PC-3 (cell line): ENCODE results near the gene CFAP46. TPM values are rescaled to one million over a fixed set of nuclear protein-coding genes. Genes with fewer than 3 reads are reported as not detected.

Experiments used
- ATAC-seq: fragments of 200-7000 bp; cut with Tn5 transposase; 2 replicates; pipeline ENCODE4 v1.9.1; 2020; ENCODE audit warnings: mild to moderate bottlenecking, moderate library complexity
- Bru-seq: library from RNA; stranded (reverse); fragments of 400-500 nt; gene quantifications from one replicate; lab custom pipeline; 2021; lab: Mats Ljungman, UMichigan
- BruChase-seq, 2 experiments: library from RNA; stranded (reverse); fragments of 400-500 nt; gene quantifications; one replicate each; lab custom pipeline; 2021; lab: Mats Ljungman, UMichigan
- BruUV-seq: library from RNA; stranded (reverse); fragments of 400-500 nt; replicated peaks from 2 replicates; lab custom pipeline; 2021; lab: Mats Ljungman, UMichigan
- CTCF ChIA-PET: fragments of 300-600 bp; sonication (Branson Sonifier 250); formaldehyde crosslinking; loops from one replicate; lab custom pipeline; 2022; ENCODE audit warnings: antibody characterized with exemption; lab: Charles Lee
- POLR2A ChIA-PET: fragments of 300-600 bp; sonication (Branson Sonifier 250); formaldehyde crosslinking; loops from one replicate; lab custom pipeline; 2022; ENCODE audit warnings: antibody characterized with exemption; ENCODE audit not compliant: unreplicated experiment; lab: Charles Lee
- DNase-seq: peaks from one replicate; pipeline ENCODE4 v3.0.0-alpha.2; 2015
- H2AFZ ChIP-seq: fragments of 300-600 bp; sonication (generic); 2 replicates; pipeline ENCODE4 v1.6.0; 2016; ENCODE audit warnings: antibody characterized with exemption, low read length
- H3F3A ChIP-seq: fragments of 300-600 bp; sonication (generic); one replicate; pipeline ENCODE4 v1.6.0; 2017; ENCODE audit warnings: antibody characterized with exemption, low read length, control low read depth, mild to moderate bottlenecking; ENCODE audit not compliant: unreplicated experiment
- H3K27ac ChIP-seq: fragments of 300-600 bp; sonication (generic); 2 replicates; pipeline ENCODE4 v1.5.1; 2016; ENCODE audit warnings: mild to moderate bottlenecking, low read length
- H3K27me3 ChIP-seq: fragments of 300-600 bp; sonication (generic); 2 replicates; pipeline ENCODE4 v1.6.1; 2016; ENCODE audit warnings: low read length, mixed read lengths
- H3K36me3 ChIP-seq: fragments of 300-600 bp; sonication (generic); 2 replicates; pipeline ENCODE4 v1.6.1; 2016; ENCODE audit warnings: low read depth, mixed run types, low read length, mixed read lengths
- H3K4me1 ChIP-seq: fragments of 300-600 bp; sonication (generic); 2 replicates; pipeline ENCODE4 v1.5.1; 2016; ENCODE audit warnings: low read length; ENCODE audit not compliant: insufficient read depth
- H3K4me2 ChIP-seq: fragments of 300-600 bp; sonication (generic); 2 replicates; pipeline ENCODE4 v1.6.0; 2016; ENCODE audit warnings: low read length
- H3K4me3 ChIP-seq: fragments of 300-600 bp; sonication (generic); 2 replicates; pipeline ENCODE4 v1.5.1; 2016; ENCODE audit warnings: mild to moderate bottlenecking, low read length, mixed read lengths
- H3K79me2 ChIP-seq: fragments of 300-600 bp; sonication (generic); 2 replicates; pipeline ENCODE4 v1.6.1; 2017; ENCODE audit warnings: low read length, mixed read lengths
- H3K9ac ChIP-seq: fragments of 300-600 bp; sonication (generic); 2 replicates; pipeline ENCODE4 v1.6.0; 2016; ENCODE audit warnings: mild to moderate bottlenecking, low read length
- H3K9me2 ChIP-seq: fragments of 300-600 bp; sonication (generic); replicated peaks from 2 replicates; pipeline ENCODE4 v1.6.1; 2016; ENCODE audit warnings: mixed run types, low read length, mixed read lengths
- H3K9me3 ChIP-seq: fragments of 300-600 bp; sonication (generic); 2 replicates; pipeline ENCODE4 v1.6.1; 2016; ENCODE audit warnings: low read length, mixed read lengths
- H4K20me1 ChIP-seq: fragments of 300-600 bp; sonication (generic); 2 replicates; pipeline ENCODE4 v1.6.1; 2016; ENCODE audit warnings: low read length, mixed read lengths
- CTCF ChIP-seq: fragments of 300-600 bp; sonication (generic); conservative IDR thresholded peaks from 2 replicates; pipeline ENCODE4 v1.5.1; 2017; ENCODE audit warnings: antibody characterized with exemption, low read depth, mild to moderate bottlenecking, low read length
- EZH2 ChIP-seq: fragments of 300-600 bp; sonication (generic); IDR thresholded peaks from one replicate; pipeline ENCODE4 v1.6.1; 2017; ENCODE audit warnings: antibody characterized with exemption, mild to moderate bottlenecking, low read length; ENCODE audit not compliant: unreplicated experiment
- EZH2phosphoT487 ChIP-seq: fragments of 300-600 bp; sonication (generic); IDR thresholded peaks from 2 replicates; pipeline ENCODE4 v1.6.1; 2018; ENCODE audit warnings: mild to moderate bottlenecking, antibody characterized with exemption, low read length, borderline replicate concordance
- intact Hi-C: fragments of 100-400 bp; cut with micrococcal nuclease; formaldehyde crosslinking; loops from 2 replicates; pipeline ENCODE4 v1.9.0; 2023
- long read RNA-seq: library from polyadenylated mRNA; unstranded; transcript quantifications from one replicate; pipeline ENCODE4 v2.0.0, GENCODE V29; 2021; ENCODE audit not compliant: unreplicated experiment
- total RNA-seq: library from RNA; depleted of rRNA; stranded (reverse); fragments of >200 nt; gene quantifications from 2 replicates; pipeline ENCODE4 v1.2.3, GENCODE V29; 2014; rRNA removed

The CFAP46 gene
- total RNA-seq = 0.04 TPM in 1 of 2 replicates, not detected in the other
- Bru-seq, nascent RNA = percentile 6 among the genes with signal in this experiment
- BruChase-seq, experiment 1, labeled RNA remaining after a 6-hour chase = percentile 3 among the genes with signal in this experiment
- BruChase-seq, experiment 2, labeled RNA remaining after a 2-hour chase = percentile 5 among the genes with signal in this experiment
- long read RNA-seq = 0 reads

- no peaks in the 10 kb centered on the region for H3K36me3 ChIP-seq
- CTCF ChIA-PET = no interaction called here
- ATAC-seq (no peak), DNase-seq (no peak)
- BruUV-seq = no TSS peak
- H2AFZ ChIP-seq = no peak within 1 kb of the TSS
- H3K9me2 ChIP-seq = no peaks in the 10 kb centered on the region
- no peaks in the 10 kb centered on the region for H3K4me1 ChIP-seq
- H3K4me3 ChIP-seq = no peak within 1 kb of the TSS
- H3K79me2 ChIP-seq = no peaks in the 10 kb centered on the region
- H3K27me3 ChIP-seq = peaks cover 19% of the 10 kb centered on the region
- no peak within 1 kb of the TSS for H3K9ac ChIP-seq
- no peaks in the 10 kb centered on the region for H3K9me3 ChIP-seq
- POLR2A ChIA-PET = no interaction called here
- no peak within 1 kb of the TSS for H3K4me2 ChIP-seq
- no peaks in the 10 kb centered on the region for H3F3A ChIP-seq
- TF ChIP-seq CTCF (no peak), EZH2phosphoT487 (no peak), EZH2 (no peak)
- intact Hi-C loops = no loop called here
- no peaks in the 10 kb centered on the region for H4K20me1 ChIP-seq
- no peak within 1 kb of the TSS for H3K27ac ChIP-seq
These were observed at the start of gene CFAP46 for GRCh38 chr10:132942101-132943057. Gene CFAP46 (minus strand): TSS chr10:132942570. CDS start chr10:132942484, 86 bp downstream.

- intact Hi-C loops = no loop called here
- Histone ChIP-seq H3K9me3 (no peaks in the 10 kb centered on the region), H4K20me1 (no peaks in the 10 kb centered on the region), H3K27ac (no peak overlapping the region), H3K9ac (no peak overlapping the region), H3K79me2 (no peaks in the 10 kb centered on the region), H3F3A (no peaks in the 10 kb centered on the region), H2AFZ (no peak overlapping the region), H3K36me3 (no peaks in the 10 kb centered on the region), H3K27me3 (peaks cover 21% of the 10 kb centered on the region), H3K4me1 (no peaks in the 10 kb centered on the region), H3K4me2 (no peak overlapping the region), H3K9me2 (no peaks in the 10 kb centered on the region), H3K4me3 (no peak overlapping the region)
- POLR2A ChIA-PET = no interaction called here
- ATAC-seq (no peak), DNase-seq (no peak)
- no TSS peak for BruUV-seq
- CTCF ChIA-PET = no interaction called here
- TF ChIP-seq EZH2 (no peak), CTCF (no peak), EZH2phosphoT487 (no peak)
These were observed 49.5 kb upstream of the CFAP46 start for GRCh38 chr10:132991706-132992432.
